HepG2 (cell line): ENCODE data around the gene IL11RA. TPM values are rescaled to one million over a fixed set of nuclear protein-coding genes. Genes with fewer than 3 reads are reported as not detected.
A peak's percentile ranks its signal among the peaks of the same experiment; 100 is the strongest.

Experiments
- ATAC-seq: fragments of 200-7000 bp; cut with Tn5 transposase; 3 replicates; pipeline ENCODE4 v1.9.1; 2020; ENCODE audit warnings: mild to moderate bottlenecking, moderate library complexity
- BruUV-seq: library from RNA; stranded (reverse); fragments of 400-500 nt; replicated peaks from 2 replicates; lab custom pipeline; 2021; lab: Mats Ljungman, UMichigan
- CTCF ChIA-PET: fragments of 300-600 bp; formaldehyde crosslinking; extraction: SDS; loops from one replicate; lab custom pipeline; 2021; ENCODE audit warnings: low total read pairs, inconsistent platforms, low intra/inter-chr PET ratio; lab: Yijun Ruan, JAX
- POLR2A ChIA-PET: fragments of 350-600 bp; sonication (Branson Sonifier 250); formaldehyde crosslinking; loops from one replicate; lab custom pipeline; 2020; ENCODE audit warnings: antibody characterized with exemption, inconsistent platforms; lab: Yijun Ruan, JAX
- DNase-seq: peaks from one replicate; pipeline ENCODE4 v3.0.0-alpha.2; 2015; ENCODE audit warnings: low spot score
- FAIRE-seq: peaks from 3 replicates; lab custom pipeline; 2011; peaks lifted over from hg19 to GRCh38; lab: Jason Lieb, UNC
- H2AFZ ChIP-seq: one replicate; pipeline ENCODE4 v1.6.1; 2011; ENCODE audit warnings: low read length, inconsistent platforms
- H3K27ac ChIP-seq: fragments of 300-600 bp; 3 replicates; pipeline ENCODE4 v1.8.0; 2011; ENCODE audit warnings: mixed run types, mild to moderate bottlenecking, mixed read lengths, low read length, inconsistent platforms; ENCODE audit not compliant: insufficient read depth; ENCODE audit errors: extremely low read length
- H3K27me3 ChIP-seq, 2 experiments: fragments of 200-600 bp in 1 of 2; 2 replicates in 1 of 2; 3 replicates in 1 of 2; pipeline versions ENCODE4 v1.6.0 to v1.8.0; 2011; ENCODE audit warnings: low read length in 2 of 2, mild to moderate bottlenecking in 2 of 2, moderate library complexity in 2 of 2, inconsistent platforms in 1 of 2; ENCODE audit not compliant: insufficient read depth in 2 of 2, control insufficient read depth in 1 of 2
- H3K36me3 ChIP-seq, 2 experiments: fragments of 200-600 bp in 1 of 2; replicated peaks in 1 of 2; 2 replicates in 1 of 2; 3 replicates in 1 of 2; pipeline versions ENCODE4 v1.5.1 to v1.8.0; 2011; ENCODE audit warnings: low read length in 2 of 2, inconsistent platforms in 1 of 2; ENCODE audit not compliant: insufficient read depth in 2 of 2, control insufficient read depth in 1 of 2
- H3K4me1 ChIP-seq: 2 replicates; pipeline ENCODE4 v1.5.1; 2012; ENCODE audit warnings: low read length, inconsistent platforms; ENCODE audit not compliant: insufficient read depth
- H3K4me2 ChIP-seq: 2 replicates; pipeline ENCODE4 v1.6.0; 2011; ENCODE audit warnings: low read depth, low read length, inconsistent platforms
- H3K4me3 ChIP-seq, 3 experiments: fragments of 200-600 bp in 1 of 3; sonication (generic), shearing (Covaris generic) in 1 of 3; replicated peaks in 1 of 3; 2 replicates each; pipeline ENCODE4 v1.5.1; 2011 to 2016; ENCODE audit warnings: low read length in 3 of 3, inconsistent platforms in 2 of 3, low read depth in 2 of 3, mild to moderate bottlenecking in 2 of 3, control low read depth in 1 of 3, mixed read lengths in 1 of 3; ENCODE audit not compliant: insufficient read depth in 1 of 3
- H3K79me2 ChIP-seq: one replicate; pipeline ENCODE4 v1.6.1; 2011; ENCODE audit warnings: low read length, inconsistent platforms; ENCODE audit not compliant: insufficient read depth
- H3K9ac ChIP-seq: 2 replicates; pipeline ENCODE4 v1.6.0; 2011; ENCODE audit warnings: mild to moderate bottlenecking, low read depth, low read length, inconsistent platforms; ENCODE audit not compliant: insufficient read depth
- H3K9me3 ChIP-seq: 2 replicates; pipeline ENCODE4 v1.5.1; 2012; ENCODE audit warnings: mild to moderate bottlenecking, low read length
- H4K20me1 ChIP-seq: 2 replicates; pipeline ENCODE4 v1.6.0; 2011; ENCODE audit warnings: inconsistent platforms, mild to moderate bottlenecking, low read length, moderate library complexity; ENCODE audit not compliant: insufficient read depth
- ATF6 ChIP-seq: sonication (generic); formaldehyde crosslinking; conservative IDR thresholded peaks from 2 replicates; pipeline ENCODE4 v1.4.0; 2020; ENCODE audit warnings: missing genetic modification reagents
- IKZF4 ChIP-seq: sonication (generic); formaldehyde crosslinking; IDR thresholded peaks from 2 replicates; pipeline ENCODE4 v1.5.1; 2020; ENCODE audit warnings: borderline replicate concordance, mild to moderate bottlenecking, low read depth, missing genetic modification reagents; ENCODE audit errors: not compliant biosample characterization
- KDM5B ChIP-seq: sonication (generic); formaldehyde crosslinking; IDR thresholded peaks from 2 replicates; pipeline ENCODE4 v1.4.0; 2020; ENCODE audit warnings: missing genetic modification reagents, mild to moderate bottlenecking, borderline replicate concordance
- NCOR1 ChIP-seq: fragments of 200-600 bp; sonication (generic); IDR thresholded peaks from 2 replicates; pipeline ENCODE4 v1.7.0; 2017; ENCODE audit warnings: antibody characterized with exemption, low read length, borderline replicate concordance
- PAX8 ChIP-seq: sonication (generic); formaldehyde crosslinking; IDR thresholded peaks from 2 replicates; pipeline ENCODE4 v1.8.0; 2022; ENCODE audit warnings: mild to moderate bottlenecking, missing genetic modification reagents, borderline replicate concordance
- SP4 ChIP-seq: sonication (generic); formaldehyde crosslinking; IDR thresholded peaks from 2 replicates; pipeline ENCODE4 v1.8.1; 2023; ENCODE audit warnings: mild to moderate bottlenecking, missing genetic modification reagents
- SRF ChIP-seq: IDR thresholded peaks from 2 replicates; pipeline ENCODE4 v1.6.1; 2011; ENCODE audit warnings: mild to moderate bottlenecking, low read depth, low read length, moderate library complexity
- SRSF1 ChIP-seq: fragments of 200-400 bp; formaldehyde crosslinking; optimal IDR thresholded peaks from 2 replicates; pipeline ENCODE3; 2017; ENCODE audit warnings: mild to moderate bottlenecking, low read depth, low read length, moderate library complexity
- THAP11 ChIP-seq: IDR thresholded peaks from 2 replicates; pipeline ENCODE4 v1.6.1; 2016; ENCODE audit warnings: missing biosample characterization, missing genetic modification reagents
- YEATS2 ChIP-seq: sonication (generic); formaldehyde crosslinking; IDR thresholded peaks from 2 replicates; pipeline ENCODE4 v1.4.0; 2020; ENCODE audit warnings: missing genetic modification reagents, borderline replicate concordance
- YEATS4 ChIP-seq: sonication (generic); formaldehyde crosslinking; IDR thresholded peaks from 2 replicates; pipeline ENCODE4 v1.4.0; 2020; ENCODE audit warnings: missing genetic modification reagents, borderline replicate concordance
- ZBTB44 ChIP-seq: sonication (generic); formaldehyde crosslinking; IDR thresholded peaks from 2 replicates; pipeline ENCODE4 v1.4.0; 2020; ENCODE audit warnings: missing genetic modification reagents
- ZBTB7A ChIP-seq: sonication (generic); formaldehyde crosslinking; IDR thresholded peaks from 2 replicates; pipeline ENCODE4 v1.8.0; 2022; ENCODE audit warnings: mild to moderate bottlenecking, missing genetic modification reagents
- ZFP62 ChIP-seq: sonication (generic); formaldehyde crosslinking; IDR thresholded peaks from 2 replicates; pipeline ENCODE4 v1.4.0; 2020; ENCODE audit warnings: missing genetic modification reagents
- ZFY ChIP-seq: sonication (generic); formaldehyde crosslinking; IDR thresholded peaks from 2 replicates; pipeline ENCODE4 v1.4.0; 2020; ENCODE audit warnings: missing genetic modification reagents
- ZNF180 ChIP-seq: sonication (generic); formaldehyde crosslinking; IDR thresholded peaks from 2 replicates; pipeline ENCODE4 v1.4.0; 2020; ENCODE audit warnings: low read depth, missing genetic modification reagents, borderline replicate concordance
- ZNF253 ChIP-seq: sonication (generic); formaldehyde crosslinking; IDR thresholded peaks from 2 replicates; pipeline ENCODE4 v1.8.0; 2022; ENCODE audit warnings: mild to moderate bottlenecking, missing genetic modification reagents, borderline replicate concordance
- ZNF607 ChIP-seq: sonication (generic); formaldehyde crosslinking; IDR thresholded peaks from 2 replicates; pipeline ENCODE4 v1.5.1; 2020; ENCODE audit warnings: missing genetic modification reagents, mild to moderate bottlenecking, borderline replicate concordance
- WGBS: methylation state at CpG from one replicate; pipeline ENCODE4 v1.1.6; 2017; ENCODE audit warnings: low lambda C conversion rate; 5-methylcytosine and 5-hydroxymethylcytosine counted together
- in situ Hi-C: cut with HindIII; loops from 2 replicates; pipeline ENCODE4 v1.10.0; 2017; ENCODE audit warnings: low pct_unique_long_range_greater_than_20kb; ENCODE audit not compliant: extremely low pct_ligation_motif_present
- intact Hi-C: fragments of 100-400 bp; cut with micrococcal nuclease; formaldehyde crosslinking; loops from one replicate; pipeline ENCODE4 v1.10.0; 2022; ENCODE audit not compliant: unreplicated experiment
- polyA plus RNA-seq, 8 experiments: library from polyadenylated mRNA; depleted of rRNA in 3 of 8; stranded (reverse) in 7 of 8; unstranded in 1 of 8; fragments of >200 nt; fragmentation: Illumina TruSeq in 4 of 8; extraction: Trizol in 4 of 8; gene quantifications; 2 replicates each; pipeline versions ENCODE4 v1.2.1 to v1.2.3, GENCODE V29; 2011 to 2016; ENCODE audit warnings: low read depth in 4 of 8, missing spikeins in 1 of 8, mixed read lengths in 1 of 8; ENCODE audit not compliant: insufficient read depth in 1 of 8
- total RNA-seq, 5 experiments: library from RNA; depleted of rRNA; stranded (reverse); fragments of >200 nt; fragmentation: Illumina TruSeq; extraction: Trizol; gene quantifications; 2 replicates each; pipeline ENCODE4 v1.2.3, GENCODE V29; 2016; ENCODE audit warnings: low read depth in 1 of 5

IL11RA gene
- total and polyA plus RNA-seq, 2 of the 13 experiments (the other 11 are each of a cell fraction or from before 2014, with no cell fraction given), result 2.0 to 4.2 TPM

GRCh38 chr9:34620061-34620994, 31.7 kb upstream of the IL11RA start, which contains the start of gene DCTN3:
TSS of gene DCTN3 (minus strand) at chr9:34620495. CDS start at chr9:34620464, 31 bp downstream.
- in situ Hi-C loops (no loop called here), intact Hi-C loops (loop anchor here (1.0 kb wide), 1 partner anchor 8 kb away; the partner anchor contains the start of gene RPP25L)
- Histone ChIP-seq H3K9me3 (no peaks in the 10 kb centered on the region), H3K4me3 (peak within 1 kb of the TSS; percentile 89 to 93 (median 89)), H3K27me3 (peaks cover 0 to 2% of the 10 kb centered on the region in 2 experiments; a peak in 2 of 5 replicates), H3K4me2 (peak within 1 kb of the TSS; percentile 81), H3K4me1 (peaks cover 17% of the 10 kb centered on the region), H3K27ac (no peak within 1 kb of the TSS), H3K9ac (peak within 1 kb of the TSS; percentile 75), H4K20me1 (no peaks in the 10 kb centered on the region), H3K79me2 (no peaks in the 10 kb centered on the region), H3K36me3 (peaks cover 2 to 4% of the 10 kb centered on the region in 2 experiments; a peak in 2 of 5 replicates), H2AFZ (peak within 1 kb of the TSS; percentile 97)
- TSS peak; percentile 68 for BruUV-seq
- 14% methylated on average over 16 of the region's 43 CpGs for WGBS
- ATAC-seq, result peak; percentile 98
- CTCF ChIA-PET, result no interaction called here
- peak; percentile 98 for FAIRE-seq
- POLR2A ChIA-PET, result interaction anchor here (0.6 to 1.9 kb wide), 8 partner anchors 9 to 45 kb away, joined by 3 to 14 read pairs (median 4); partner anchors contain the start of genes ARID3C, GALT, IL11RA and SIGMAR1
- peak; percentile 91 for DNase-seq
- TF ChIP-seq ZFP62 (CRISPR knock-in tag), result no peak
- TF ChIP-seq SRF, result no peak
- TF ChIP-seq ZNF607 (CRISPR knock-in tag), result peak; percentile 57; the same call in 1 of the 2 replicates
- TF ChIP-seq SRSF1, result peak; percentile 70
- no peak for TF ChIP-seq PAX8 (CRISPR knock-in tag)
- no peak for TF ChIP-seq IKZF4
- TF ChIP-seq ZNF180, result 0 out of 2 replicates have a peak, but pooled peaks have one; percentile 13
- no peak for TF ChIP-seq ZNF253 (CRISPR knock-in tag)
- TF ChIP-seq KDM5B, result 0 out of 2 replicates have a peak, but pooled peaks have one; percentile 46
- no peak for TF ChIP-seq ZBTB44 (CRISPR knock-in tag)
- peak; percentile 75; the same call in 1 of the 2 replicates for TF ChIP-seq ZFY (CRISPR knock-in tag)
- no peak for TF ChIP-seq ATF6 (CRISPR knock-in tag)
- TF ChIP-seq YEATS4 (CRISPR knock-in tag), result peak; percentile 26; the same call in 1 of the 2 replicates
- peak; percentile 74; the same call in 1 of the 2 replicates for TF ChIP-seq YEATS2 (CRISPR knock-in tag)
- no peak for TF ChIP-seq ZBTB7A (CRISPR knock-in tag)
- peak; percentile 53; the same call in 1 of the 2 replicates for TF ChIP-seq SP4 (CRISPR knock-in tag)
- no peak for TF ChIP-seq NCOR1
- TF ChIP-seq THAP11 (CRISPR knock-in tag), result peak; percentile 80
